Measurements from ENCODE around the gene MRPS9. TPM values are rescaled to one million over a fixed set of nuclear protein-coding genes. Genes with fewer than 3 reads are reported as not detected.

Gene MRPS9
- total and polyA plus RNA-seq, 4 donors, result 17.1 to 28.6 (median 19.5) TPM

DNA sequence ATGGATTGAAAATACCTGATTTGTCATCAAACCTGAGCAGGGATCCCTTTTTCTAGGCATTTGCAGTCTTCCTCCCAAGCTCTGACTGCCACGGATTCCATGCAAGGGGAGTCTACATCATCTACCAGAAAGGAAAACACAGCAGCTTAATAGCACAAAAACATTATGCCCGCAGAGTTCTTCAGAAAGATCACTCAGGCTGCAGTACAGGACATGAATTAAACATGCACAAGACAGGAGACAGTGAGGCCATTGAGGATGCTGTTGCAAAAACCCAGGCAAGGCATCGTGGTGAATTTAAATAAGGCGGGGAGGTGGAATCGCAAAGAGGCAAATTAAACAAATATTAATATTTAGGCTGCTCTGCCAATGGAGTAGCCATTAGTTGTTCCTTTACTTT, 88.5 kb downstream of the MRPS9 start:
- WGBS, 2 donors, result 89 to 91% methylated on average over 5 of the region's 5 CpGs

GRCh38 chr2:105127289-105127915, 89.5 kb downstream of the MRPS9 start:
- DNase-seq, result no peak
- Histone ChIP-seq H3K9me3 (ENCODE audit: control insufficient read depth in 4 of 4, insufficient read depth in 3 of 4, low read length in 3 of 4) (peaks cover 0 to 6% (median 0%) of the 10 kb centered on the region in 4 donors), H3K27ac (ENCODE audit: low read depth in 1 of 2, low read length in 1 of 2) (no peak overlapping the region), H3K36me3 (ENCODE audit: control insufficient read depth in 4 of 4, insufficient read depth in 4 of 4, low read length in 4 of 4) (no peaks in the 10 kb centered on the region), H3K4me3 (no peak overlapping the region), H3K4me1 (ENCODE audit: control insufficient read depth in 5 of 5, insufficient read depth in 5 of 5, low read length in 5 of 5) (no peaks in the 10 kb centered on the region), H3K9ac (ENCODE audit: insufficient read depth in 1 of 2, low read length in 2 of 2) (no peak overlapping the region), H3K27me3 (ENCODE audit: control insufficient read depth in 3 of 3, insufficient read depth in 3 of 3, low read length in 2 of 3) (peaks cover 0 to 6% (median 0%) of the 10 kb centered on the region in 3 donors)
- TF ChIP-seq, protein P1, sequence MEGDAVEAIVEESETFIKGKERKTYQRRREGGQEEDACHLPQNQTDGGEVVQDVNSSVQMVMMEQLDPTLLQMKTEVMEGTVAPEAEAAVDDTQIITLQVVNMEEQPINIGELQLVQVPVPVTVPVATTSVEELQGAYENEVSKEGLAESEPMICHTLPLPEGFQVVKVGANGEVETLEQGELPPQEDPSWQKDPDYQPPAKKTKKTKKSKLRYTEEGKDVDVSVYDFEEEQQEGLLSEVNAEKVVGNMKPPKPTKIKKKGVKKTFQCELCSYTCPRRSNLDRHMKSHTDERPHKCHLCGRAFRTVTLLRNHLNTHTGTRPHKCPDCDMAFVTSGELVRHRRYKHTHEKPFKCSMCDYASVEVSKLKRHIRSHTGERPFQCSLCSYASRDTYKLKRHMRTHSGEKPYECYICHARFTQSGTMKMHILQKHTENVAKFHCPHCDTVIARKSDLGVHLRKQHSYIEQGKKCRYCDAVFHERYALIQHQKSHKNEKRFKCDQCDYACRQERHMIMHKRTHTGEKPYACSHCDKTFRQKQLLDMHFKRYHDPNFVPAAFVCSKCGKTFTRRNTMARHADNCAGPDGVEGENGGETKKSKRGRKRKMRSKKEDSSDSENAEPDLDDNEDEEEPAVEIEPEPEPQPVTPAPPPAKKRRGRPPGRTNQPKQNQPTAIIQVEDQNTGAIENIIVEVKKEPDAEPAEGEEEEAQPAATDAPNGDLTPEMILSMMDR (IDR thresholded peaks at IDR 0.05; ENCODE audit: control extremely low read depth, extremely low read depth), result no peak
- 93 to 96% methylated on average over 15 of the region's 15 CpGs for WGBS, 2 donors
- no peak for ATAC-seq (ENCODE audit: insufficient read depth, low FRiP score)

More for the DNA sequence above, 88.5 kb downstream of the MRPS9 start:
- Histone ChIP-seq H3K27ac (ENCODE audit: low read depth in 1 of 2, low read length in 1 of 2) (no peak overlapping the region), H3K9ac (ENCODE audit: insufficient read depth in 1 of 2, low read length in 2 of 2) (no peak overlapping the region), H3K9me3 (ENCODE audit: control insufficient read depth in 4 of 4, insufficient read depth in 3 of 4, low read length in 3 of 4) (peaks cover 0 to 6% (median 0%) of the 10 kb centered on the region in 4 donors), H3K4me3 (no peak overlapping the region), H3K4me1 (ENCODE audit: control insufficient read depth in 5 of 5, insufficient read depth in 5 of 5, low read length in 5 of 5) (no peaks in the 10 kb centered on the region), H3K27me3 (ENCODE audit: control insufficient read depth in 3 of 3, insufficient read depth in 3 of 3, low read length in 2 of 3) (peaks cover 0 to 7% (median 4%) of the 10 kb centered on the region in 3 donors), H3K36me3 (ENCODE audit: control insufficient read depth in 4 of 4, insufficient read depth in 4 of 4, low read length in 4 of 4) (no peaks in the 10 kb centered on the region)
- TF ChIP-seq, protein P1 (IDR thresholded peaks at IDR 0.05; ENCODE audit: control extremely low read depth, extremely low read depth), result no peak
- ATAC-seq (ENCODE audit: insufficient read depth, low FRiP score), result no peak
- no peak for DNase-seq

DNA sequence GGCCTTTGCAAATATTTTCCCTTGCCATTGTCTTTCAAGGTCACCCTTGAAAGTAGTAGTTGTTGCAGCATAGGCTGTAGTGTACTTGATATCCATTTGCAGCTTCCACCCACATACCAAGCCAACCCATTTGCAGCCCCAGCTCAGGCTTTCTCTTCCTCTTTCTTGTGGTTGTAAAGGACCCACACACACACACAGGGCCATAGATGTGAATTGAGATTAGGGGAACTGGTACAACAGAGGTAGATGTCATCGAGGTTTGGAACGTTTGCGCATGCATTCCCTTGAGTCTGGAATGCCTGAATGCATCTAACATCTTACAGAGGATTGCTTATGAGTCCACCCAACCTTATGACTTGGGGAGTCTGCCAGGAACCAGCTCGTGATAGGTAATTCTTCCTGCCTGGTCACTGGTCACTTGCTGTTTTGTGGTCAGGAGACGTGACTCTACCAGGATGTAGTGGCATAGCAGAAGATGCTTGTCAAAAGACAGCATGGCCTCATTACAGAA, 91.9 kb downstream of the MRPS9 start:
- 59 to 74% methylated on average over 5 of the region's 5 CpGs for WGBS, 2 donors
- no peak overlapping the region for H3K9ac ChIP-seq (ENCODE audit: insufficient read depth in 1 of 2, low read length in 2 of 2)
- DNase-seq, result no peak

More for the DNA sequence above, 91.9 kb downstream of the MRPS9 start:
- TF ChIP-seq, protein P1 (IDR thresholded peaks at IDR 0.05; ENCODE audit: control extremely low read depth, extremely low read depth), result no peak
- H3K9me3 ChIP-seq (ENCODE audit: control insufficient read depth in 4 of 4, insufficient read depth in 3 of 4, low read length in 3 of 4), result peaks cover 0 to 6% (median 0%) of the 10 kb centered on the region in 4 donors
- H3K27ac ChIP-seq (ENCODE audit: low read depth in 1 of 2, low read length in 1 of 2), result no peak overlapping the region
- H3K36me3 ChIP-seq (ENCODE audit: control insufficient read depth in 4 of 4, insufficient read depth in 4 of 4, low read length in 4 of 4), result no peaks in the 10 kb centered on the region
- H3K4me3 ChIP-seq, result no peak overlapping the region
- peaks cover 0 to 3% (median 0%) of the 10 kb centered on the region in 3 donors for H3K27me3 ChIP-seq (ENCODE audit: control insufficient read depth in 3 of 3, insufficient read depth in 3 of 3, low read length in 2 of 3)
- no peak for ATAC-seq (ENCODE audit: insufficient read depth, low FRiP score)
- no peaks in the 10 kb centered on the region for H3K4me1 ChIP-seq (ENCODE audit: control insufficient read depth in 5 of 5, insufficient read depth in 5 of 5, low read length in 5 of 5)
